Uterus (tissue), 4 donors: ENCODE measurements around the gene CHCHD4. TPM values are rescaled to one million over a fixed set of nuclear protein-coding genes. Genes with fewer than 3 reads are reported as not detected.
"Not testable (repeated sequence)": the region's sequence is repeated elsewhere in the genome, so short reads cannot be mapped to it uniquely, and the experiment has no call there.

Experiments used
- DNase-seq, 2 donors: peaks; one replicate each; pipeline ENCODE4 v3.0.0-alpha.2; 2019 to 2020
- H3K27ac ChIP-seq, 2 donors: fragments of 200-600 bp; sonication (generic); 1 replicate in 1 of 2; 2 replicates in 1 of 2; pipeline ENCODE4 v1.5.1; 2016 to 2018
- H3K27me3 ChIP-seq, 2 donors: fragments of 200-600 bp; sonication (generic); one replicate each; pipeline ENCODE4 v1.5.1; 2018 to 2019; ENCODE audit warnings: control low read depth in 1 of 2
- H3K36me3 ChIP-seq, 2 donors: fragments of 200-600 bp; sonication (generic); one replicate each; pipeline ENCODE4 v1.5.1; 2019; ENCODE audit warnings: control low read depth in 1 of 2
- H3K4me1 ChIP-seq, 2 donors: fragments of 200-600 bp; sonication (generic); one replicate each; pipeline ENCODE4 v1.5.1; 2018 to 2019; ENCODE audit warnings: control low read depth in 1 of 2
- H3K4me3 ChIP-seq, 2 donors: fragments of 200-600 bp; sonication (generic); 1 replicate in 1 of 2; 2 replicates in 1 of 2; pipeline ENCODE4 v1.5.1; 2018 to 2019; ENCODE audit warnings: mild to moderate bottlenecking in 1 of 2
- H3K9me3 ChIP-seq, 2 donors: fragments of 200-600 bp; sonication (generic); one replicate each; pipeline ENCODE4 v1.5.1; 2019; ENCODE audit warnings: control low read depth in 1 of 2
- CTCF ChIP-seq, 4 experiments: fragments of 200-600 bp in 2 of 4; fragments of 450-650 bp in 2 of 4; sonication (generic) in 2 of 4; IDR thresholded peaks; one replicate each; pipeline ENCODE4 v1.5.1; 2016 to 2019; ENCODE audit warnings: antibody characterized with exemption in 4 of 4, mild to moderate bottlenecking in 2 of 4, moderate library complexity in 1 of 4
- POLR2A ChIP-seq, 2 donors: fragments of 450-650 bp; IDR thresholded peaks; one replicate each; pipeline ENCODE4 v1.6.1; 2016; ENCODE audit warnings: antibody characterized with exemption in 2 of 2, mild to moderate bottlenecking in 1 of 2, moderate library complexity in 1 of 2
- intact Hi-C: fragments of 100-400 bp; cut with DNase I; formaldehyde crosslinking; loops from one replicate; pipeline ENCODE4 v1.15.1; 2023; ENCODE audit warnings: low total_unique reads
- total RNA-seq, 4 donors: library from RNA; depleted of rRNA in 3 of 4; stranded (reverse); fragments of >200 nt in 3 of 4; gene quantifications; one replicate each; pipeline versions ENCODE4 v1.1.0 to v1.2.4, GENCODE V29; 2014 to 2023
- donor health status: DM: yes; HTN: yes; CAD: no.

Gene CHCHD4
- total RNA-seq, 4 donors from 2014 or later = 6.2 to 12.0 (median 7.8) TPM

GRCh38 chr3:14124223-14124614, 451 bp downstream of the CHCHD4 start:
- H3K9me3 ChIP-seq = no peaks in the 10 kb centered on the region
- H3K36me3 ChIP-seq = no peaks in the 10 kb centered on the region
- no peaks in the 10 kb centered on the region for H3K27me3 ChIP-seq
- peak overlapping the region; percentile 75 to 95 for H3K27ac ChIP-seq
- TF ChIP-seq POLR2A (IDR thresholded peaks at IDR 0.05) (no peak), CTCF (IDR thresholded peaks at IDR 0.05) (no peak)
- peak overlapping the region; percentile 72 to 84 for H3K4me3 ChIP-seq
- intact Hi-C loops = loop anchor here (10.0 kb wide), 1 partner anchor 51 kb away; the partner anchor contains the start of genes LSM3 and XPC
- peaks cover 16 to 23% of the 10 kb centered on the region in 2 donors for H3K4me1 ChIP-seq
- DNase-seq = peak; percentile 65

- H3K9me3 ChIP-seq = no peaks in the 10 kb centered on the region
- intact Hi-C loops = loop anchor here (10.0 kb wide), 1 partner anchor 51 kb away; the partner anchor contains the start of genes LSM3 and XPC
- peaks cover 16 to 23% of the 10 kb centered on the region in 2 donors for H3K4me1 ChIP-seq
- H3K36me3 ChIP-seq = no peaks in the 10 kb centered on the region
- no peak for TF ChIP-seq CTCF (IDR thresholded peaks at IDR 0.05)
- TF ChIP-seq POLR2A (IDR thresholded peaks at IDR 0.05) = no peak
- no peaks in the 10 kb centered on the region for H3K27me3 ChIP-seq
- H3K27ac ChIP-seq = peak overlapping the region; percentile 75 to 95
- peak overlapping the region; percentile 72 to 84 for H3K4me3 ChIP-seq
- DNase-seq = no peak
Observed at GRCh38 chr3:14123308-14124222, 1.1 kb downstream of the CHCHD4 start.

GRCh38 chr3:14122301-14122700, 2.4 kb downstream of the CHCHD4 start:
- Histone ChIP-seq H3K4me3 (no peak overlapping the region), H3K27ac (no peak overlapping the region), H3K4me1 (peaks cover 11 to 16% of the 10 kb centered on the region in 2 donors), H3K36me3 (no peaks in the 10 kb centered on the region), H3K9me3 (no peaks in the 10 kb centered on the region), H3K27me3 (no peaks in the 10 kb centered on the region)
- no peak for TF ChIP-seq CTCF (IDR thresholded peaks at IDR 0.05)
- no peak for TF ChIP-seq POLR2A (IDR thresholded peaks at IDR 0.05)
- DNase-seq = no peak
- intact Hi-C loops = loop anchor here (10.0 kb wide), 1 partner anchor 52 kb away; the partner anchor contains the start of genes LSM3 and XPC

DNA sequence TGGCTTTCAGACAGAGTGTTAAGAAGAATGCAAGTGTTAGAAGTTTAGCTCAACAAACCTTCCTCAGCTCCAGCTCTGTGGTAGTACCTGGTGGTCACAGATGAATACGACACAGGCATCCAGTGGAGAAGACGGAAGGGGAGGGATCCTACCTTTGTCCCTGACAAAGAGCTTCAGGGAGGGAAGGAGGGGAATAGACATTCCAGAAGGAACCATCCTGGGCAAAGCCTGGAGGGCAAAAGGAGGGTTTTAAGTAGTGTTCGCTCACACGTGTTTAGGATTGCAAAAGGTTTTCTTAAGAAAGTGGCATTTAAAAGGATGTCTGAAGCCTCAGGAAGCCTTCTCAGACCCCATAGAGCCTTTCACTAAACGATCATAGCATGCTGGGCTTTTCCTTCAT, 2.8 kb downstream of the CHCHD4 start:
- intact Hi-C loops = loop anchor here (10.0 kb wide), 1 partner anchor 53 kb away; the partner anchor contains the start of genes LSM3 and XPC
- Histone ChIP-seq H3K4me1 (peaks cover 6 to 11% of the 10 kb centered on the region in 2 donors), H3K4me3 (no peak overlapping the region), H3K9me3 (no peaks in the 10 kb centered on the region), H3K27me3 (no peaks in the 10 kb centered on the region), H3K36me3 (no peaks in the 10 kb centered on the region), H3K27ac (no peak overlapping the region)
- no peak for TF ChIP-seq POLR2A (IDR thresholded peaks at IDR 0.05)
- TF ChIP-seq CTCF (IDR thresholded peaks at IDR 0.05) = no peak
- no peak for DNase-seq

GRCh38 chr3:14120921-14121448, 3.7 kb downstream of the CHCHD4 start:
- H3K27ac ChIP-seq, DNase-seq, H3K9me3 ChIP-seq, H3K36me3 ChIP-seq, H3K4me3 ChIP-seq, H3K4me1 ChIP-seq, H3K27me3 ChIP-seq: not testable (repeated sequence)
- intact Hi-C loops = loop anchor here (10.0 kb wide), 1 partner anchor 54 kb away; the partner anchor contains the start of genes LSM3 and XPC
